Caco-2 (cell line): ENCODE data around the gene HOOK1. TPM values are rescaled to one million over a fixed set of nuclear protein-coding genes. Genes with fewer than 3 reads are reported as not detected.
"Not testable (repeated sequence)": the region's sequence is repeated elsewhere in the genome, so short reads cannot be mapped to it uniquely, and the experiment has no call there.

Experiments used
- BruUV-seq: library from RNA; stranded (reverse); fragments of 400-500 nt; replicated peaks from 2 replicates; lab custom pipeline; 2021; lab: Mats Ljungman, UMichigan
- CTCF ChIA-PET: fragments of 300-600 bp; sonication (Branson Sonifier 250); formaldehyde crosslinking; loops from one replicate; lab custom pipeline; 2022; ENCODE audit warnings: antibody characterized with exemption; lab: Charles Lee
- POLR2A ChIA-PET: fragments of 300-600 bp; sonication (Branson Sonifier 250); formaldehyde crosslinking; loops from one replicate; lab custom pipeline; 2022; ENCODE audit warnings: antibody characterized with exemption; lab: Charles Lee
- DNase-seq, 2 experiments: peaks; one replicate each; pipeline versions ENCODE4 v3.0.0 to v3.0.0-alpha.2; 2020 to 2022
- H3K27me3 ChIP-seq: replicated peaks from 2 replicates; pipeline ENCODE4 v1.6.0; 2011; ENCODE audit warnings: low read length; ENCODE audit not compliant: control insufficient read depth, insufficient read depth
- H3K36me3 ChIP-seq: 2 replicates; pipeline ENCODE4 v1.5.1; 2011; ENCODE audit warnings: low read length; ENCODE audit not compliant: control insufficient read depth, insufficient read depth
- H3K4me1 ChIP-seq: fragments of 250-450 bp; sonication (Bioruptor Pico); 2 replicates; pipeline ENCODE4 v1.5.1; 2020; ENCODE audit warnings: mild to moderate bottlenecking
- H3K4me3 ChIP-seq: 2 replicates; pipeline ENCODE4 v1.5.1; 2011; ENCODE audit warnings: low read depth, mild to moderate bottlenecking, control low read depth, low read length
- H3K9me3 ChIP-seq: fragments of 250-450 bp; sonication (Bioruptor Pico); 2 replicates; pipeline ENCODE4 v1.5.1; 2020; ENCODE audit warnings: mild to moderate bottlenecking, moderate library complexity
- H3K27ac Mint-ChIP-seq: one replicate; pipeline ENCODE4 v1.8.0; 2022; ENCODE audit warnings: mixed read lengths; ENCODE audit not compliant: unreplicated experiment
- H3K27me3 Mint-ChIP-seq: one replicate; pipeline ENCODE4 v1.8.0; 2022; ENCODE audit warnings: mixed read lengths; ENCODE audit not compliant: insufficient read depth, unreplicated experiment
- H3K36me3 Mint-ChIP-seq: one replicate; pipeline ENCODE4 v1.8.0; 2022; ENCODE audit warnings: mild to moderate bottlenecking, mixed read lengths; ENCODE audit not compliant: insufficient read depth, unreplicated experiment
- H3K4me1 Mint-ChIP-seq: one replicate; pipeline ENCODE4 v1.8.0; 2022; ENCODE audit warnings: low read depth, mixed read lengths; ENCODE audit not compliant: unreplicated experiment
- H3K4me3 Mint-ChIP-seq: one replicate; pipeline ENCODE4 v1.8.0; 2022; ENCODE audit warnings: mild to moderate bottlenecking, moderate library complexity, mixed read lengths; ENCODE audit not compliant: unreplicated experiment
- H3K9me3 Mint-ChIP-seq: one replicate; pipeline ENCODE4 v1.8.0; 2022; ENCODE audit warnings: mixed read lengths; ENCODE audit not compliant: unreplicated experiment
- intact Hi-C: fragments of 100-400 bp; cut with micrococcal nuclease; formaldehyde crosslinking; loops from one replicate; pipeline ENCODE4 v1.10.0; 2022; ENCODE audit not compliant: unreplicated experiment
- total RNA-seq: library from RNA; stranded (reverse); gene quantifications from 2 replicates; pipeline ENCODE4 v1.2.3, GENCODE V29; 2022
- TF ChIP-seq, protein P1 (sequence below), 2 experiments: fragments of 200-600 bp in 1 of 2; IDR thresholded peaks; 1 replicate in 1 of 2; 2 replicates in 1 of 2; pipeline versions ENCODE4 v1.5.1 to v1.8.0; 2011 to 2022; ENCODE audit warnings: antibody characterized with exemption in 1 of 2, control low read depth in 1 of 2, inconsistent platforms in 1 of 2, low read depth in 1 of 2, low read length in 1 of 2, mild to moderate bottlenecking in 1 of 2, moderate library complexity in 1 of 2; ENCODE audit not compliant: insufficient read depth in 1 of 2, severe bottlenecking in 1 of 2, unreplicated experiment in 1 of 2

HOOK1 gene
- total RNA-seq, 1 experiment from 2014 or later = 25.2 TPM

DNA sequence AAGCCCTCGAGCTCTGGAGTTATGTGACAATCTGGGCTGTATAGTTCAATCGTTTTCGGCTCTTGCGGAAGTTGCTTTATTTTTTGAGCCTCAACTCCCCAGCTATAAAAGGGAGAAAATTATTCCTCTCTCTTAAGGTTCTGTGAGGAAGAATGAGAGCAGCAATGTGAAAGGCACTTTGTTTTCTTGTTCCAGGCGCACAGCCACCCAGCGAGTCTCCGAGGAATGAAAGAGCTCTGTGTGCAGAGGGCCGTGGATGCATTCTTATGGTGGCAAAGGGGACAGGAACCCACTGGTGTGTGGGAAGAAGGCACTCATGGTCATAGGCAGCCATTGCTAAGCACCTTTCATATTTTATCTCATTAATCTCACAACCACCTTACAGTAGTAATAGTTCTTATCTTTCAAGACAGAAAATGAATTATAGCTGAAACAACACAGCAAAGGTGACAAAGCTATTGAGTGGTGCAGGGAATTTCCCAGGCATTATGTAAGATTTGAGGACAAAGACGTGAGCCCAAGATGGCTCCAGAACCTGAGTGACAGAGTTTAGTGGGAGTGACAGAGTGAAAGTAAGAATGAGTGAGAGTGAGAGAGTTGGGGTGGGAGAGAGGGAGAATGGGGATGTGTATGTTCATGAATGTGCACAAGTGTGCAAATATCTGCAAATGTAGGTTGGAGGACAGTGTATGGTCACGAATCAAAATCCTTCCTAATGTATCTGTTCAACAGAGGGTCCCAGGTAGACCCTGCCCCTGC lies 102.5 kb downstream of the HOOK1 start:
- intact Hi-C loops = no loop called here
- H3K4me1 Mint-ChIP-seq = no peaks in the 10 kb centered on the region
- H3K27me3 ChIP-seq = no peaks in the 10 kb centered on the region
- H3K36me3 ChIP-seq = no peaks in the 10 kb centered on the region
- no TSS peak for BruUV-seq
- H3K4me3 Mint-ChIP-seq = no peak overlapping the region
- ChIA-PET POLR2A (no interaction called here), CTCF (no interaction called here)
- TF ChIP-seq, protein P1, sequence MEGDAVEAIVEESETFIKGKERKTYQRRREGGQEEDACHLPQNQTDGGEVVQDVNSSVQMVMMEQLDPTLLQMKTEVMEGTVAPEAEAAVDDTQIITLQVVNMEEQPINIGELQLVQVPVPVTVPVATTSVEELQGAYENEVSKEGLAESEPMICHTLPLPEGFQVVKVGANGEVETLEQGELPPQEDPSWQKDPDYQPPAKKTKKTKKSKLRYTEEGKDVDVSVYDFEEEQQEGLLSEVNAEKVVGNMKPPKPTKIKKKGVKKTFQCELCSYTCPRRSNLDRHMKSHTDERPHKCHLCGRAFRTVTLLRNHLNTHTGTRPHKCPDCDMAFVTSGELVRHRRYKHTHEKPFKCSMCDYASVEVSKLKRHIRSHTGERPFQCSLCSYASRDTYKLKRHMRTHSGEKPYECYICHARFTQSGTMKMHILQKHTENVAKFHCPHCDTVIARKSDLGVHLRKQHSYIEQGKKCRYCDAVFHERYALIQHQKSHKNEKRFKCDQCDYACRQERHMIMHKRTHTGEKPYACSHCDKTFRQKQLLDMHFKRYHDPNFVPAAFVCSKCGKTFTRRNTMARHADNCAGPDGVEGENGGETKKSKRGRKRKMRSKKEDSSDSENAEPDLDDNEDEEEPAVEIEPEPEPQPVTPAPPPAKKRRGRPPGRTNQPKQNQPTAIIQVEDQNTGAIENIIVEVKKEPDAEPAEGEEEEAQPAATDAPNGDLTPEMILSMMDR (IDR thresholded peaks at IDR 0.05; ENCODE audit: insufficient read depth in 1 of 2, low read depth in 1 of 2, low read length in 1 of 2, severe bottlenecking in 1 of 2, unreplicated experiment in 1 of 2) = no peak
- no peak overlapping the region for H3K4me3 ChIP-seq
- no peak for DNase-seq
- no peaks in the 10 kb centered on the region for H3K36me3 Mint-ChIP-seq
- peaks cover 9% of the 10 kb centered on the region for H3K27me3 Mint-ChIP-seq
- no peaks in the 10 kb centered on the region for H3K4me1 ChIP-seq
- no peaks in the 10 kb centered on the region for H3K9me3 Mint-ChIP-seq
- H3K9me3 ChIP-seq = no peaks in the 10 kb centered on the region
- no peak overlapping the region for H3K27ac Mint-ChIP-seq

DNA sequence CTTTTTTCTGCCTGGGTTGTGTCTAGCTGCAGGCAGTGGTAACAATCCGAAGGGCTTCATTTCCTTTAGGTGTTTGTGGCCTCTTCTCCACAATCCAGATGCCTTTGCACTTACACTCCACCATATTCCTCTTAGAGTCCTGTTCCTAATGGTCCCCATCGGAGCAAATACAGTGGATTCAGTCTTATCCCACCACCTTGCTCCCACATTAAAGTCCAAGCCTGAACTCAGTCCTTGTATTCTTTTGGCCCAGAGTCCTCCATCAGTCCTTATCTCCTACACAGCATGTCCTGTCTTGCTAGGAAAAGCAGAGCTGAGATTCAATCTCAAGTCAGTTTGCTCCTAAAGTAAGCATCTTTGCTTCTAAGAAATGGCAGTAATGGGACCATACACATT lies 103.0 kb downstream of the HOOK1 start:
- Mint-ChIP-seq H3K4me3 (no peak overlapping the region), H3K27ac (no peak overlapping the region), H3K36me3 (no peaks in the 10 kb centered on the region), H3K27me3 (peaks cover 9% of the 10 kb centered on the region), H3K4me1 (no peaks in the 10 kb centered on the region), H3K9me3 (no peaks in the 10 kb centered on the region)
- no peak for DNase-seq
- Histone ChIP-seq H3K9me3 (no peaks in the 10 kb centered on the region), H3K4me1 (no peaks in the 10 kb centered on the region), H3K27me3 (no peaks in the 10 kb centered on the region), H3K4me3 (no peak overlapping the region), H3K36me3 (no peaks in the 10 kb centered on the region)
- BruUV-seq = no TSS peak
- TF ChIP-seq, protein P1 (IDR thresholded peaks at IDR 0.05; ENCODE audit: insufficient read depth in 1 of 2, low read depth in 1 of 2, low read length in 1 of 2, severe bottlenecking in 1 of 2, unreplicated experiment in 1 of 2) = no peak
- ChIA-PET CTCF (no interaction called here), POLR2A (no interaction called here)
- intact Hi-C loops = no loop called here

DNA sequence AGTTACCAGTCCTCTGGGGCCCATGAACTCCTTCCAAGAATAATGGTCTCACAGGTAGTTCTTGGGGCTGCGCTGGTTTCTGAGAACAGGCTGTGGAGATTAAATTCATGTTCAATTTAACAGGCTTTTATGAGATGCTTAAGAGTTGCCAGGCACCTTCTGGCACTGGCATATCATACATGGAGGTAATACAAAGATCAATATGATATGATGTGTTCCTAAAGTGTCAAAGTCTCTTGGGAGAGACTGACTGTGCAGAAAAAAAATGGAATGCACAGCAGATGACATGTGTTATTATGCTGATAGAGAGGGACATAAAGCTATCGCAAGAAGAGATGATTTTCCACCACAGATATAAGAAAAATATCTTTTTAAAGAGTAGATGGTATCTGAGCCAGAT lies 105.0 kb downstream of the HOOK1 start:
- ChIA-PET CTCF (no interaction called here), POLR2A (no interaction called here)
- TF ChIP-seq, protein P1 (IDR thresholded peaks at IDR 0.05; ENCODE audit: insufficient read depth in 1 of 2, low read depth in 1 of 2, low read length in 1 of 2, severe bottlenecking in 1 of 2, unreplicated experiment in 1 of 2) = no peak
- intact Hi-C loops = no loop called here
- Mint-ChIP-seq H3K4me1 (no peaks in the 10 kb centered on the region), H3K27ac (no peak overlapping the region), H3K36me3 (no peaks in the 10 kb centered on the region), H3K27me3 (peaks cover 7% of the 10 kb centered on the region), H3K9me3 (peaks cover 7% of the 10 kb centered on the region), H3K4me3 (no peak overlapping the region)
- Histone ChIP-seq H3K36me3 (no peaks in the 10 kb centered on the region), H3K9me3 (no peaks in the 10 kb centered on the region), H3K27me3 (no peaks in the 10 kb centered on the region), H3K4me3 (no peak overlapping the region), H3K4me1 (no peaks in the 10 kb centered on the region)
- BruUV-seq = no TSS peak
- DNase-seq = no peak

DNA sequence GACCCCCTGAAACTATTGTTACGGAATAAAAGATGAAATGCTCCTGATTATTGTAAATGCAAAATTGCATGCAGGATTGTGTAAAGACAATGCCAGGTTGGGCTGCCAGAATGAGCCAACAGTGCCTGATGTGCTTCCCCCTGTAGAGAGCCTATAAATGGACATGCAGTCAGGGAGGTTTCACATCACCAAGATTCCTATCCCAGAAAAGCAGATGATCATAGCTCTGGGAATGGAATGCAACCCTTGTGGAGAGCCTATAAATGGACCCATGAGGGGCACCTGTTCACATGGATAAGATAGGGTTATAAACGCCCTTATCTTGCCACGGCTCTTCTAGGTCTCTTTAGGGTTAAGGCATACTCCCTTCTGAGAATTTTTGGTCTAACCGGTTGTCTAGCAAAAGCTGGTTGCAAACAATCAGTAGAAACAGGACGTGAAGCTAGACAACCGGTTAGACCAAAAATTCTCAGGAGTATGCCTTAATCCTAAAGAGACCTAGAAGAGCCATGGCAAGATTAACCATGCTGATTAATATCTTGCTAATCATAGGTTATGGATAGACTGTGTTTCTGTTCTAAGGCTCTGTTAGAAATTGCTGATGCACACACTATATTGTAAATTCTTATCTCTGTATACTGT lies 106.6 kb downstream of the HOOK1 start:
- H3K4me1 Mint-ChIP-seq, DNase-seq, H3K27me3 ChIP-seq, H3K4me3 Mint-ChIP-seq, H3K9me3 Mint-ChIP-seq, POLR2A ChIA-PET, CTCF ChIA-PET, intact Hi-C loops, H3K36me3 Mint-ChIP-seq, H3K4me3 ChIP-seq, BruUV-seq, H3K9me3 ChIP-seq, H3K4me1 ChIP-seq, H3K36me3 ChIP-seq, H3K27ac Mint-ChIP-seq: not testable (repeated sequence)
- H3K27me3 Mint-ChIP-seq = peaks cover 11% of the 10 kb centered on the region
